Peyer's patch (tissue), 4 donors: ENCODE measurements around the gene RTN4IP1. TPM values are rescaled to one million over a fixed set of nuclear protein-coding genes. Genes with fewer than 3 reads are reported as not detected.
A peak's percentile ranks its signal among the peaks of the same experiment; 100 is the strongest.

Source experiments
- DNase-seq, 3 donors: peaks; one replicate each; pipeline ENCODE4 v3.0.0-alpha.2; 2017 to 2019
- H3K27ac ChIP-seq, 4 donors: fragments of 200-600 bp; sonication (generic); one replicate each; pipeline ENCODE4 v1.5.1; 2016 to 2019
- H3K27me3 ChIP-seq, 2 donors: fragments of 200-600 bp; sonication (generic); one replicate each; pipeline ENCODE4 v1.5.1; 2019
- H3K36me3 ChIP-seq, 3 donors: fragments of 200-600 bp; sonication (generic); one replicate each; pipeline ENCODE4 v1.5.1; 2016 to 2019
- H3K4me1 ChIP-seq, 4 donors: fragments of 200-600 bp; sonication (generic); one replicate each; pipeline ENCODE4 v1.5.1; 2016 to 2019
- H3K4me3 ChIP-seq, 4 donors: fragments of 200-600 bp; sonication (generic); 1 replicate in 3 of 4; 2 replicates in 1 of 4; pipeline ENCODE4 v1.5.1; 2016 to 2019; ENCODE audit warnings: mild to moderate bottlenecking in 1 of 4
- H3K9me3 ChIP-seq, 4 donors: fragments of 200-600 bp; sonication (generic); one replicate each; pipeline ENCODE4 v1.5.1; 2016 to 2019; ENCODE audit warnings: mild to moderate bottlenecking in 1 of 4
- POLR2A ChIP-seq, 2 donors: fragments of 450-650 bp; IDR thresholded peaks; one replicate each; pipeline ENCODE4 v1.5.1; 2017; ENCODE audit warnings: antibody characterized with exemption in 2 of 2, mild to moderate bottlenecking in 2 of 2, moderate library complexity in 2 of 2
- total RNA-seq, 4 donors: library from RNA; depleted of rRNA; stranded (reverse); fragments of >200 nt; gene quantifications; one replicate each; pipeline ENCODE4 v1.1.0, GENCODE V29; 2016
- TF ChIP-seq, protein P1 (sequence below), 6 experiments: fragments of 450-650 bp in 4 of 6; fragments of 200-600 bp in 2 of 6; sonication (generic) in 1 of 6; IDR thresholded peaks; one replicate each; pipeline ENCODE4 v1.5.1; 2017 to 2019; ENCODE audit warnings: antibody characterized with exemption in 6 of 6, mild to moderate bottlenecking in 3 of 6, moderate library complexity in 1 of 6

RTN4IP1 gene
- total RNA-seq, 4 donors from 2014 or later: 4.1 to 6.3 (median 5.1) TPM

DNA sequence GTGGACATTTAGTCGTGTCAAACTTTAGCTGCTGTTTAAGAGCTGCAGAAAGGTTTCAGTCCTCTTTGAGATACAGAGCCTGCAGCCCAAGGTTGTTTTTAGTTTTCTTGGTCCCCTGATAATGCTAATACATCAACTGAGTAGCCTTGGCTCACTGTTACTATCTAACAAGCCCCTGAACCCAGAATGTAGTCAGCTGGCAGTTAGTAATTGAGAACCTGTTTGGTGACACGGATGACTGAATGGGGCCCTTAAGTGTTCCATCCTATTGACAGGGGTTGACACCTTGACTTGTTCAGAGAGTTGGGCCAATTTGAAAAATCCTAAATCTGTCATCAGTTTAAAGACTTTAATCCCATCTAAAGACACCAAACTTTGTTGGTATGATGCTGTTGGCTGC, 2.8 kb downstream of the RTN4IP1 start:
- TF ChIP-seq POLR2A (IDR thresholded peaks at IDR 0.05): no peak
- H3K27me3 ChIP-seq: no peaks in the 10 kb centered on the region
- no peak overlapping the region for H3K4me3 ChIP-seq
- H3K27ac ChIP-seq: peak overlapping the region in 1 of 4 donors; percentile 32
- peaks cover 0 to 15% (median 0%) of the 10 kb centered on the region in 4 donors for H3K4me1 ChIP-seq
- peaks cover 0 to 6% (median 0%) of the 10 kb centered on the region in 3 donors for H3K36me3 ChIP-seq
- no peaks in the 10 kb centered on the region for H3K9me3 ChIP-seq
- no peak for DNase-seq

DNA sequence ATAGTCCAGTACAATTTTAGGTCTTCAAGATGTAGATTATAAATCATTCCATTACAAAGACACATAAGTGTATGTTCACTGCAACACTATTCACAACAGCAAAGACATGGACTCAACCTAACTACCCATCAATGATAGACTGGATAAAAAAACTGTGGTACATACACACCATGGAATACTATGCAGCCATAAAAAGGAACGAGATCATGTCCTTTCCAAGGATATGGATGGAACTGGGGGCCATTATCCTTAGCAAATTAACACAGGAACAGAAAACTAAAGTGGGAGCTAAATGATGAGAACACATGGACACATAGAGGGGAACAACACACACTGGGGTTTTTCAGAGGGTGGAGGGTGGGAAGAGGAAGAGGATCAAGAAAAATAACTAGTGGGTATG, 6.3 kb downstream of the RTN4IP1 start:
- Histone ChIP-seq H3K27me3 (no peaks in the 10 kb centered on the region), H3K4me1 (no peaks in the 10 kb centered on the region), H3K4me3 (no peak overlapping the region), H3K9me3 (no peaks in the 10 kb centered on the region), H3K36me3 (peaks cover 0 to 12% (median 0%) of the 10 kb centered on the region in 3 donors), H3K27ac (no peak overlapping the region)
- DNase-seq: no peak
- TF ChIP-seq, protein P1, sequence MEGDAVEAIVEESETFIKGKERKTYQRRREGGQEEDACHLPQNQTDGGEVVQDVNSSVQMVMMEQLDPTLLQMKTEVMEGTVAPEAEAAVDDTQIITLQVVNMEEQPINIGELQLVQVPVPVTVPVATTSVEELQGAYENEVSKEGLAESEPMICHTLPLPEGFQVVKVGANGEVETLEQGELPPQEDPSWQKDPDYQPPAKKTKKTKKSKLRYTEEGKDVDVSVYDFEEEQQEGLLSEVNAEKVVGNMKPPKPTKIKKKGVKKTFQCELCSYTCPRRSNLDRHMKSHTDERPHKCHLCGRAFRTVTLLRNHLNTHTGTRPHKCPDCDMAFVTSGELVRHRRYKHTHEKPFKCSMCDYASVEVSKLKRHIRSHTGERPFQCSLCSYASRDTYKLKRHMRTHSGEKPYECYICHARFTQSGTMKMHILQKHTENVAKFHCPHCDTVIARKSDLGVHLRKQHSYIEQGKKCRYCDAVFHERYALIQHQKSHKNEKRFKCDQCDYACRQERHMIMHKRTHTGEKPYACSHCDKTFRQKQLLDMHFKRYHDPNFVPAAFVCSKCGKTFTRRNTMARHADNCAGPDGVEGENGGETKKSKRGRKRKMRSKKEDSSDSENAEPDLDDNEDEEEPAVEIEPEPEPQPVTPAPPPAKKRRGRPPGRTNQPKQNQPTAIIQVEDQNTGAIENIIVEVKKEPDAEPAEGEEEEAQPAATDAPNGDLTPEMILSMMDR (IDR thresholded peaks at IDR 0.05): no peak
- no peak for TF ChIP-seq POLR2A (IDR thresholded peaks at IDR 0.05)

DNA sequence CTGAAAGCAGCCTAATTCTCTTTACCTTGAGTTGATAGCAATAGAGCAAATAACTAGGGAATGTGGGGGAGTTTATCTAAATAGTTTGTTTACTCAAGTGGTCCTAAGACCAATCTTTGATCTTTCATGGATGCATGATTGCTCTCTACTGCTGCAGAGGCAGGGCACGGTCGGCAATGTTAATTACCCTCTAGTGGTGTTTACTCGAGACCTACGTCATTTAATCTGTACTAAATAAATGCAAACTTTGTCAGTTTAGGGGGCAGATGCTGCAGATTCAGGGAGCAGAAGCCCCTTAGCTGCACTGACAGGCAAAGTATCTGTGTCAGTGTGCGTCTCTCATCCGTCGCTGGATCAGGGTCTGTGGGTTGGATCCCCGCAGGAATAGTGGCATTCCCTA, 6.9 kb downstream of the RTN4IP1 start:
- H3K9me3 ChIP-seq: no peaks in the 10 kb centered on the region
- H3K27me3 ChIP-seq: no peaks in the 10 kb centered on the region
- H3K36me3 ChIP-seq: peaks cover 0 to 12% (median 0%) of the 10 kb centered on the region in 3 donors
- H3K4me3 ChIP-seq: no peak overlapping the region
- no peak for TF ChIP-seq POLR2A (IDR thresholded peaks at IDR 0.05)
- TF ChIP-seq, protein P1 (IDR thresholded peaks at IDR 0.05): no peak
- H3K27ac ChIP-seq: no peak overlapping the region
- no peaks in the 10 kb centered on the region for H3K4me1 ChIP-seq
- DNase-seq: no peak

DNA sequence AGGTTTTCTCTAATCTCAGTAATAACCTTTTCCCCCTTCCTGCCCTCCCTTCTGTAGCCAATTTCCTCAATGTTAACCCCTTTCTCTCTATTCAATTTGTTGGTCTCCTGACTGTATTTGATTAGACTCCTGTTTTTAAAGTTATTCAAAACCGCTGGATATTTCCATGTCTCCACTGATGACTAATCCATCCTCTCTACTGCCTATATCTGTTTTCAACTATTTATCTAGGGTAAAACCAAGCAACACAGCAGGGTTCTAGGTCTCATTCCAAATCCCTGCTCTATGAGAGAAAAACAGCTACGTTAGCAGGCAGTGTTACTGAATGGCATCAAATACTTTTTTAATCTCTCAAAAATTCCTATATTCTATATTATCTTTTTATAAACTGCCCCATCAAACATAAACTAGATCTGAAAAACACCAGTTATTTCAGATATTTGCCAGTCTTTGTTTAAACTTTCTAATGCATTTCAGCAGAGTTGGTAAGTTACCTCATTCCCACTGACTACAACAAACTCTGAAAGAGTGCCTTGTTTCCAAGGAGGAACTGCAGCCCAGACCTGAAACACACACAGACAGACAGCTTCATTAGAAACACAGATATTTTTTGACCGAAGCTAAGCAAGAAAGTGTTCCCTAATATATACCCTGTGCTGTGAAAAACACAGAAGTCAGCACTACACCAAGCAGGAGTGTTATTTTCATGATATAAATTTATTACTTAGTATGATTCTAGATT, 8.2 kb downstream of the RTN4IP1 start:
- H3K9me3 ChIP-seq: no peaks in the 10 kb centered on the region
- H3K27ac ChIP-seq: no peak overlapping the region
- H3K4me1 ChIP-seq: no peaks in the 10 kb centered on the region
- peaks cover 0 to 12% (median 0%) of the 10 kb centered on the region in 3 donors for H3K36me3 ChIP-seq
- no peak overlapping the region for H3K4me3 ChIP-seq
- no peak for DNase-seq
- no peak for TF ChIP-seq POLR2A (IDR thresholded peaks at IDR 0.05)
- TF ChIP-seq, protein P1 (IDR thresholded peaks at IDR 0.05): no peak
- no peaks in the 10 kb centered on the region for H3K27me3 ChIP-seq

DNA sequence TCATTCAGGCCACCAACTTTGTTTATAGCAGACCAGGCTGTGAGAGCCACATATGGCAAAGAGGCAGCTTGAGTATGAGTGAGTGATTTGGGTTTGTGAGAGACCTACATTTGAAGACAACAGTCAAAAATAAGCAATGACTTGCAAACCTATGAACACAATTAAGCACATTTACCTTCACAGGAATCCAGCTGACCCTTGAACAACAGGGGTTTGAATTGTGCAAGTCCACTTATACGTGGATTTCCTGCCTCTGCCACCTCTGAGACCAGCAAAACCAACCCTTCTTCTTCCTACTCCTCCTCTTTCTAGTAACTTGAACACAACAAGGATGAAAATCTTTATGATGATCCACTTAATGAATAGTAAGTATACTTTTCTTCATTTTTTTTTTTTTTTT, 10.1 kb downstream of the RTN4IP1 start:
- TF ChIP-seq, protein P1 (IDR thresholded peaks at IDR 0.05): no peak
- TF ChIP-seq POLR2A (IDR thresholded peaks at IDR 0.05): no peak
- Histone ChIP-seq H3K27me3 (no peaks in the 10 kb centered on the region), H3K27ac (no peak overlapping the region), H3K9me3 (no peaks in the 10 kb centered on the region), H3K4me1 (no peaks in the 10 kb centered on the region), H3K4me3 (no peak overlapping the region), H3K36me3 (peaks cover 0 to 12% (median 0%) of the 10 kb centered on the region in 3 donors)
- no peak for DNase-seq

DNA sequence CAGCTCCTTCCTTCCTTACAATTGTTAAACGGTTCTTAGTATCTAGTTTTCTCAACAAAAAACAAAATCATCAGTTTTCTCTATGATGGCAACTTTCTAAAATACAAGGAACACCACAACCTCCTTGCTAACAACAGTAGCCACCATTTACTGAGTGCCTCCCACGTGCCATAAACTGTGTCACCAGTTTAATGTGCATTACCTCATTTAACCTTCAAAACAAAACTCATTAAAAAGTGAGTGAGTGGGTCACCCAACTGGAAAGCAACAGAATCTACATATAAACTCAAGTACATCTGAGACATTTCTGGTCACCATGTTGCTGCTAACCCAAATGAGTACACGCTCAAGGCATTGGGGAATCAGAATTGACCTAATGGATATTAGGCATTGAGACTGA, 11.0 kb downstream of the RTN4IP1 start:
- Histone ChIP-seq H3K4me3 (no peak overlapping the region), H3K9me3 (no peaks in the 10 kb centered on the region), H3K27ac (no peak overlapping the region), H3K27me3 (no peaks in the 10 kb centered on the region), H3K4me1 (no peaks in the 10 kb centered on the region), H3K36me3 (peaks cover 0 to 12% (median 0%) of the 10 kb centered on the region in 3 donors)
- TF ChIP-seq POLR2A (IDR thresholded peaks at IDR 0.05): no peak
- TF ChIP-seq, protein P1 (IDR thresholded peaks at IDR 0.05): no peak
- no peak for DNase-seq
